ENCODE results near the gene ZBTB8A. TPM values are rescaled to one million over a fixed set of nuclear protein-coding genes. Genes with fewer than 3 reads are reported as not detected.
"Not testable (repeated sequence)": the region's sequence is repeated elsewhere in the genome, so short reads cannot be mapped to it uniquely, and the experiment has no call there.

Gene ZBTB8A
- total RNA-seq, 1 donor from 2014 or later, result 15.9 TPM

DNA sequence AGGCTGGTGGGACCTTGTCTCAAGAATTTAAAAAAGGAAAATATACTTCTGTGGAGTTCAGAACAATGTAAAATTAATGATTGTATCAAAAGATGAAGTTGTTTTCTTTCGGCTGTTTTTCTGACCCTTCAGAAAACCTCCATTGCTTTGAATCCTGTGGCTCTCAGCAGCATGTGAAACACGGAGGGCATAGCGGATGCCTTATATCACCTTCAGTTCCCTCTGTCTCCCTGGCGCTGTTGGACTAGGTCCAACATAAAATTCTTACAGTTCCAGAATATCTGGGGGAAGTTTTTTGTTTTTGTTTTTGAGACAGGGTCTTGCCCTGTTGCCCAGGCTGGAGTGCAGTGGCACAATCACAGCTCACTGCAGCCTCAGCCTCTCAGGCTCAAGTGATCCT is 7.4 kb downstream of the ZBTB8A start:
- Histone ChIP-seq H3K27ac (no peak overlapping the region), H3F3A (ENCODE audit: low read depth) (no peaks in the 10 kb centered on the region), H4K20me1 (ENCODE audit: low read depth) (peaks cover 25% of the 10 kb centered on the region), H3K9me3 (ENCODE audit: low read depth) (no peaks in the 10 kb centered on the region), H2AFZ (replicated peaks) (no peak overlapping the region), H3K4me2 (no peak overlapping the region), H3K4me3 (no peak overlapping the region), H3K4me1 (peaks cover 5% of the 10 kb centered on the region), H3K79me2 (ENCODE audit: low read depth) (peaks cover 50% of the 10 kb centered on the region), H3K27me3 (no peaks in the 10 kb centered on the region), H3K36me3 (no peaks in the 10 kb centered on the region), H3K9ac (no peak overlapping the region)
- Mint-ChIP-seq H3K9me3 (no peaks in the 10 kb centered on the region), H3K4me3 (no peak overlapping the region), H3K4me1 (no peaks in the 10 kb centered on the region), H3K27ac (no peak overlapping the region), H3K27me3 (ENCODE audit: insufficient read depth, low read depth) (no peaks in the 10 kb centered on the region), H3K36me3 (peaks cover 8% of the 10 kb centered on the region)
- DNase-seq (ENCODE audit: low spot score), result no peak
- TF ChIP-seq EZH2phosphoT487 (IDR thresholded peaks at IDR 0.05), result no peak
- no peak for TF ChIP-seq EZH2 (IDR thresholded peaks at IDR 0.05)
- TF ChIP-seq, protein P1, sequence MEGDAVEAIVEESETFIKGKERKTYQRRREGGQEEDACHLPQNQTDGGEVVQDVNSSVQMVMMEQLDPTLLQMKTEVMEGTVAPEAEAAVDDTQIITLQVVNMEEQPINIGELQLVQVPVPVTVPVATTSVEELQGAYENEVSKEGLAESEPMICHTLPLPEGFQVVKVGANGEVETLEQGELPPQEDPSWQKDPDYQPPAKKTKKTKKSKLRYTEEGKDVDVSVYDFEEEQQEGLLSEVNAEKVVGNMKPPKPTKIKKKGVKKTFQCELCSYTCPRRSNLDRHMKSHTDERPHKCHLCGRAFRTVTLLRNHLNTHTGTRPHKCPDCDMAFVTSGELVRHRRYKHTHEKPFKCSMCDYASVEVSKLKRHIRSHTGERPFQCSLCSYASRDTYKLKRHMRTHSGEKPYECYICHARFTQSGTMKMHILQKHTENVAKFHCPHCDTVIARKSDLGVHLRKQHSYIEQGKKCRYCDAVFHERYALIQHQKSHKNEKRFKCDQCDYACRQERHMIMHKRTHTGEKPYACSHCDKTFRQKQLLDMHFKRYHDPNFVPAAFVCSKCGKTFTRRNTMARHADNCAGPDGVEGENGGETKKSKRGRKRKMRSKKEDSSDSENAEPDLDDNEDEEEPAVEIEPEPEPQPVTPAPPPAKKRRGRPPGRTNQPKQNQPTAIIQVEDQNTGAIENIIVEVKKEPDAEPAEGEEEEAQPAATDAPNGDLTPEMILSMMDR (IDR thresholded peaks at IDR 0.05), result no peak

DNA sequence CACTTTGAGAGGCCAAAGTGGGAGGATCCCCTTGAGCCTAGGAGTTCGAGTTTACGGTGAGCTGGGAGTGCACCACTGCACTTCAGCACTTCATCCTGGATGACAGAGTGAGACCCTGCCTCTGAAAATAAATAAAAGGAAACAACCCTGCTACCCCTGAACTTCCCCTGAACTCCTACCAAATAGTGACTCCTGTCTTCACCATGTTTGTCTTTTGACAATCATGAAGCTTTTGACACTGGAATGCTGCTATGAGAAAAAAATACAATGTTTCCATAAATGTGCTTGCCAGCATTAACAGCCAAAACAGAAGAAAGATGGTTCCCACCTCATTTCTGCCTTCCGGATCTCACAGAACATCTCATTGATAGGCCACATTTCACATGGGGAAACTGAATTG is 10.4 kb downstream of the ZBTB8A start:
- Histone ChIP-seq H3K4me2 (no peak overlapping the region), H2AFZ (replicated peaks) (no peak overlapping the region), H3K79me2 (ENCODE audit: low read depth) (peaks cover 32% of the 10 kb centered on the region), H3K4me3 (no peak overlapping the region), H3K9ac (no peak overlapping the region), H3K4me1 (peaks cover 5% of the 10 kb centered on the region), H3K27me3 (no peaks in the 10 kb centered on the region), H3F3A (ENCODE audit: low read depth) (no peaks in the 10 kb centered on the region), H4K20me1 (ENCODE audit: low read depth) (peaks cover 20% of the 10 kb centered on the region), H3K9me3 (ENCODE audit: low read depth) (no peaks in the 10 kb centered on the region), H3K27ac (no peak overlapping the region), H3K36me3 (no peaks in the 10 kb centered on the region)
- H3K27ac Mint-ChIP-seq, result no peak overlapping the region
- H3K27me3 Mint-ChIP-seq (ENCODE audit: insufficient read depth, low read depth), result no peaks in the 10 kb centered on the region
- peaks cover 7% of the 10 kb centered on the region for H3K36me3 Mint-ChIP-seq
- H3K9me3 Mint-ChIP-seq, result no peaks in the 10 kb centered on the region
- no peak overlapping the region for H3K4me3 Mint-ChIP-seq
- no peaks in the 10 kb centered on the region for H3K4me1 Mint-ChIP-seq
- TF ChIP-seq EZH2phosphoT487 (IDR thresholded peaks at IDR 0.05), result no peak
- no peak for TF ChIP-seq EZH2 (IDR thresholded peaks at IDR 0.05)
- TF ChIP-seq, protein P1 (IDR thresholded peaks at IDR 0.05), result no peak
- no peak for DNase-seq (ENCODE audit: low spot score)

DNA sequence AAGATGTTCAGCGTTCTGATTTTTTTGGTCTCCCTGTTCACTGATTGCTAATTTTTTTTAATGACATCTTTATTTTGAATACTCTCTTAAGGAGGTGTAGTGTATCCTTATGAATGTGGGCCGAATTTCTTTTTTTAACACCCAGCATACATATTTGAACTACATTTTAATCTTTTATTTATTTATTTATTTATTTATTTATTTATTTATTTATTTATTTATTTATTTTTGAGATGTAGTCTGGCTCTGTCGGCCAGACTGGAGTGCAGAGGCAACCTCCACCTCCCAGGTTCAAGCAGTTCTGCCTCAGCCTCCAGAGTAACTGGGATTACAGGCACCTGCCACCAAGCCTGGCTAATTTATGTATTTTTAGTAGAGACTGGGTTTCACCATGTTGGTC is 15.1 kb downstream of the ZBTB8A start:
- H3K9me3 ChIP-seq (ENCODE audit: low read depth), result no peaks in the 10 kb centered on the region
- no peaks in the 10 kb centered on the region for H3F3A ChIP-seq (ENCODE audit: low read depth)
- H3K27me3 ChIP-seq, result no peaks in the 10 kb centered on the region
- H3K27ac ChIP-seq, result no peak overlapping the region
- peaks cover 6% of the 10 kb centered on the region for H3K79me2 ChIP-seq (ENCODE audit: low read depth)
- no peaks in the 10 kb centered on the region for H3K36me3 ChIP-seq
- H3K4me2 ChIP-seq, result no peak overlapping the region
- no peaks in the 10 kb centered on the region for H3K27me3 Mint-ChIP-seq (ENCODE audit: insufficient read depth, low read depth)
- peaks cover 4% of the 10 kb centered on the region for H4K20me1 ChIP-seq (ENCODE audit: low read depth)
- H3K4me1 Mint-ChIP-seq, result no peaks in the 10 kb centered on the region
- no peaks in the 10 kb centered on the region for H3K4me1 ChIP-seq
- no peak overlapping the region for H2AFZ ChIP-seq (replicated peaks)
- DNase-seq (ENCODE audit: low spot score), result no peak
- no peak overlapping the region for H3K4me3 Mint-ChIP-seq
- no peak overlapping the region for H3K4me3 ChIP-seq
- TF ChIP-seq EZH2 (IDR thresholded peaks at IDR 0.05) (no peak), EZH2phosphoT487 (IDR thresholded peaks at IDR 0.05) (no peak)
- TF ChIP-seq, protein P1 (IDR thresholded peaks at IDR 0.05), result no peak
- no peak overlapping the region for H3K27ac Mint-ChIP-seq
- H3K9me3 Mint-ChIP-seq, result no peaks in the 10 kb centered on the region
- peaks cover 15% of the 10 kb centered on the region for H3K36me3 Mint-ChIP-seq
- no peak overlapping the region for H3K9ac ChIP-seq

DNA sequence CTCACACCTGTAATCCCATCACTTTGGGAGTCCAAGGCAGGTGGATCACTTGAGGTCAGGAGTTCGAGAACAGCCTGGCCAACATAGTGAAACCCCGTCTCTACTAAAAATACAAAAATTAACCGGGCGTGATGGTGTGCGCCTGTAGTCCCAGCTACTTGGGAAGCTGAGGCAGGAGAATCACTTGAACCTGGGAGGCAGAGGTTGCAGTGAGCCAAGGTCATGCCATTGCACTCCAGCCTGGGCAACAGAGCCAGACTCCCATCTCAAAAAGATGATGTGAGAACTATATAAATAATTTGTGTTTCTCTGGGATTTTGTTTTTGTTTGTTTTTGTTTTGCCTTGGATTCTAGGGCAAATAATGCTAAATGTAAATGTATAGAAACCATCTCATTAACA is 17.8 kb downstream of the ZBTB8A start:
- H3K27ac Mint-ChIP-seq; H2AFZ ChIP-seq (replicated peaks); H3K27me3 Mint-ChIP-seq (ENCODE audit: insufficient read depth, low read depth); H3K79me2 ChIP-seq (ENCODE audit: low read depth); H3K9ac ChIP-seq; H3K4me1 Mint-ChIP-seq; H3K27me3 ChIP-seq; H3K9me3 ChIP-seq (ENCODE audit: low read depth); H3K4me3 ChIP-seq; H3F3A ChIP-seq (ENCODE audit: low read depth); H3K4me1 ChIP-seq; H3K36me3 ChIP-seq; H3K27ac ChIP-seq; H3K4me2 ChIP-seq; DNase-seq (ENCODE audit: low spot score); H3K9me3 Mint-ChIP-seq; H3K4me3 Mint-ChIP-seq; H4K20me1 ChIP-seq (ENCODE audit: low read depth): not testable (repeated sequence)
- H3K36me3 Mint-ChIP-seq, result peaks cover 28% of the 10 kb centered on the region

All from neural progenitor cell (in vitro differentiated cells).